HepG2 (cell line): ENCODE results near the gene FAM174C. TPM values are rescaled to one million over a fixed set of nuclear protein-coding genes. Genes with fewer than 3 reads are reported as not detected.

Experiments
- FLYWCH1 ChIP-seq: sonication (generic); formaldehyde crosslinking; IDR thresholded peaks from 2 replicates; pipeline ENCODE4 v1.8.1; 2023; ENCODE audit warnings: mild to moderate bottlenecking, missing genetic modification reagents
- FOXK2 ChIP-seq: fragments of 450-650 bp; IDR thresholded peaks from 2 replicates; pipeline ENCODE4 v1.6.1; 2016
- PCBP2 ChIP-seq: fragments of 200-400 bp; formaldehyde crosslinking; optimal IDR thresholded peaks from 2 replicates; pipeline ENCODE3; 2018; ENCODE audit warnings: low read length, low read depth; ENCODE audit not compliant: poor library complexity, severe bottlenecking
- POGK ChIP-seq: sonication (generic); formaldehyde crosslinking; conservative IDR thresholded peaks from 2 replicates; pipeline ENCODE4 v1.8.0; 2022; ENCODE audit warnings: mild to moderate bottlenecking, moderate library complexity, missing genetic modification reagents
- SIN3B ChIP-seq: fragments of 150-350 bp; IDR thresholded peaks from 2 replicates; pipeline ENCODE4 v1.6.1; 2014; ENCODE audit warnings: low read length
- ZNF383 ChIP-seq: sonication (generic); formaldehyde crosslinking; IDR thresholded peaks from 2 replicates; pipeline ENCODE4 v1.4.0; 2020; ENCODE audit warnings: missing genetic modification reagents, mild to moderate bottlenecking, borderline replicate concordance
- ZNF563 ChIP-seq: sonication (generic); formaldehyde crosslinking; IDR thresholded peaks from 2 replicates; pipeline ENCODE4 v1.8.0; 2022; ENCODE audit warnings: mild to moderate bottlenecking, moderate library complexity, missing genetic modification reagents
- ZNF646 ChIP-seq: sonication (generic); formaldehyde crosslinking; IDR thresholded peaks from 2 replicates; pipeline ENCODE4 v1.9.0; 2021; ENCODE audit warnings: mild to moderate bottlenecking, missing genetic modification reagents
- ZNF660 ChIP-seq: sonication (generic); formaldehyde crosslinking; IDR thresholded peaks from 2 replicates; pipeline ENCODE4 v1.5.1; 2020; ENCODE audit warnings: mild to moderate bottlenecking, low read depth, missing genetic modification reagents, borderline replicate concordance
- ZNF781 ChIP-seq: sonication (generic); formaldehyde crosslinking; IDR thresholded peaks from 2 replicates; pipeline ENCODE4 v1.5.1; 2020; ENCODE audit warnings: borderline replicate concordance, mild to moderate bottlenecking, missing genetic modification reagents; ENCODE audit errors: not compliant biosample characterization
- polyA plus RNA-seq, 8 experiments: library from polyadenylated mRNA; depleted of rRNA in 3 of 8; stranded (reverse) in 7 of 8; unstranded in 1 of 8; fragments of >200 nt; fragmentation: Illumina TruSeq in 4 of 8; extraction: Trizol in 4 of 8; gene quantifications; 2 replicates each; pipeline versions ENCODE4 v1.2.1 to v1.2.3, GENCODE V29; 2011 to 2016; ENCODE audit warnings: low read depth in 4 of 8, missing spikeins in 1 of 8, mixed read lengths in 1 of 8; ENCODE audit not compliant: insufficient read depth in 1 of 8
- total RNA-seq, 5 experiments: library from RNA; depleted of rRNA; stranded (reverse); fragments of >200 nt; fragmentation: Illumina TruSeq; extraction: Trizol; gene quantifications; 2 replicates each; pipeline ENCODE4 v1.2.3, GENCODE V29; 2016; ENCODE audit warnings: low read depth in 1 of 5
- TF ChIP-seq, protein P1 (sequence below): sonication (generic); formaldehyde crosslinking; IDR thresholded peaks from 2 replicates; pipeline ENCODE4 v1.4.0; 2020; ENCODE audit warnings: mild to moderate bottlenecking, missing genetic modification reagents
- TF ChIP-seq, protein P2 (sequence below): sonication (generic); formaldehyde crosslinking; IDR thresholded peaks from 2 replicates; pipeline ENCODE4 v1.4.0; 2020; ENCODE audit warnings: missing genetic modification reagents

The FAM174C gene
- total and polyA plus RNA-seq, 2 of the 13 experiments (the other 11 are each of a cell fraction or from before 2014, with no cell fraction given) = 19.5 to 31.3 TPM

GRCh38 chr19:1266916-1267476 lies 8.3 kb upstream of the FAM174C start (continued):
- TF ChIP-seq, protein P1, sequence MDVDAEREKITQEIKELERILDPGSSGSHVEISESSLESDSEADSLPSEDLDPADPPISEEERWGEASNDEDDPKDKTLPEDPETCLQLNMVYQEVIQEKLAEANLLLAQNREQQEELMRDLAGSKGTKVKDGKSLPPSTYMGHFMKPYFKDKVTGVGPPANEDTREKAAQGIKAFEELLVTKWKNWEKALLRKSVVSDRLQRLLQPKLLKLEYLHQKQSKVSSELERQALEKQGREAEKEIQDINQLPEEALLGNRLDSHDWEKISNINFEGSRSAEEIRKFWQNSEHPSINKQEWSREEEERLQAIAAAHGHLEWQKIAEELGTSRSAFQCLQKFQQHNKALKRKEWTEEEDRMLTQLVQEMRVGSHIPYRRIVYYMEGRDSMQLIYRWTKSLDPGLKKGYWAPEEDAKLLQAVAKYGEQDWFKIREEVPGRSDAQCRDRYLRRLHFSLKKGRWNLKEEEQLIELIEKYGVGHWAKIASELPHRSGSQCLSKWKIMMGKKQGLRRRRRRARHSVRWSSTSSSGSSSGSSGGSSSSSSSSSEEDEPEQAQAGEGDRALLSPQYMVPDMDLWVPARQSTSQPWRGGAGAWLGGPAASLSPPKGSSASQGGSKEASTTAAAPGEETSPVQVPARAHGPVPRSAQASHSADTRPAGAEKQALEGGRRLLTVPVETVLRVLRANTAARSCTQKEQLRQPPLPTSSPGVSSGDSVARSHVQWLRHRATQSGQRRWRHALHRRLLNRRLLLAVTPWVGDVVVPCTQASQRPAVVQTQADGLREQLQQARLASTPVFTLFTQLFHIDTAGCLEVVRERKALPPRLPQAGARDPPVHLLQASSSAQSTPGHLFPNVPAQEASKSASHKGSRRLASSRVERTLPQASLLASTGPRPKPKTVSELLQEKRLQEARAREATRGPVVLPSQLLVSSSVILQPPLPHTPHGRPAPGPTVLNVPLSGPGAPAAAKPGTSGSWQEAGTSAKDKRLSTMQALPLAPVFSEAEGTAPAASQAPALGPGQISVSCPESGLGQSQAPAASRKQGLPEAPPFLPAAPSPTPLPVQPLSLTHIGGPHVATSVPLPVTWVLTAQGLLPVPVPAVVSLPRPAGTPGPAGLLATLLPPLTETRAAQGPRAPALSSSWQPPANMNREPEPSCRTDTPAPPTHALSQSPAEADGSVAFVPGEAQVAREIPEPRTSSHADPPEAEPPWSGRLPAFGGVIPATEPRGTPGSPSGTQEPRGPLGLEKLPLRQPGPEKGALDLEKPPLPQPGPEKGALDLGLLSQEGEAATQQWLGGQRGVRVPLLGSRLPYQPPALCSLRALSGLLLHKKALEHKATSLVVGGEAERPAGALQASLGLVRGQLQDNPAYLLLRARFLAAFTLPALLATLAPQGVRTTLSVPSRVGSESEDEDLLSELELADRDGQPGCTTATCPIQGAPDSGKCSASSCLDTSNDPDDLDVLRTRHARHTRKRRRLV = no peak
- TF ChIP-seq ZNF646 = no peak
- TF ChIP-seq ZNF781 (CRISPR knock-in tag) = no peak
- TF ChIP-seq FOXK2 = no peak
- no peak for TF ChIP-seq ZNF383 (CRISPR knock-in tag)
- no peak for TF ChIP-seq PCBP2
- TF ChIP-seq SIN3B = 0 out of 2 replicates have a peak, but pooled peaks have one; percentile 14
- TF ChIP-seq ZNF660 (CRISPR knock-in tag) = no peak
- 0 out of 2 replicates have a peak, but pooled peaks have one; percentile 24 for TF ChIP-seq POGK (CRISPR knock-in tag)
- TF ChIP-seq, protein P2, sequence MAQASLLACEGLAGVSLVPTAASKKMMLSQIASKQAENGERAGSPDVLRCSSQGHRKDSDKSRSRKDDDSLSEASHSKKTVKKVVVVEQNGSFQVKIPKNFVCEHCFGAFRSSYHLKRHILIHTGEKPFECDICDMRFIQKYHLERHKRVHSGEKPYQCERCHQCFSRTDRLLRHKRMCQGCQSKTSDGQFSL (CRISPR knock-in tag) = no peak
- TF ChIP-seq ZNF563 (CRISPR knock-in tag) = 0 out of 2 replicates have a peak, but pooled peaks have one; percentile 23
- TF ChIP-seq FLYWCH1 (CRISPR knock-in tag) = no peak
